Measurements from ENCODE around the gene ANKRD40CL.
A peak's percentile ranks its signal among the peaks of the same experiment; 100 is the strongest.
"Not testable (repeated sequence)": the region's sequence is repeated elsewhere in the genome, so short reads cannot be mapped to it uniquely, and the experiment has no call there.

The ANKRD40CL gene

GRCh38 chr17:50725769-50726655, 41.3 kb downstream of the ANKRD40CL start:
- DNase-seq = no peak
- in situ Hi-C loops (cut with MboI; ENCODE audit: low pct_unique_long_range_greater_than_20kb, low sequenced_read_pairs) = no loop called here

GRCh38 chr17:50724622-50725021, 42.7 kb downstream of the ANKRD40CL start:
- in situ Hi-C loops (cut with MboI; ENCODE audit: low pct_unique_long_range_greater_than_20kb, low sequenced_read_pairs); DNase-seq: not testable (repeated sequence)

- in situ Hi-C loops (cut with MboI; ENCODE audit: low pct_unique_long_range_greater_than_20kb, low sequenced_read_pairs) = no loop called here
- DNase-seq = no peak
Measured at GRCh38 chr17:50722746-50723145, 44.6 kb downstream of the ANKRD40CL start.

- DNase-seq = peak; percentile 36
- in situ Hi-C loops (cut with MboI; ENCODE audit: low pct_unique_long_range_greater_than_20kb, low sequenced_read_pairs) = no loop called here
Measured at GRCh38 chr17:50721194-50722010, 45.9 kb downstream of the ANKRD40CL start.

- in situ Hi-C loops (cut with MboI; ENCODE audit: low pct_unique_long_range_greater_than_20kb, low sequenced_read_pairs) = no loop called here
- no peak for DNase-seq
Measured at GRCh38 chr17:50719924-50720794, 47.2 kb downstream of the ANKRD40CL start.

GRCh38 chr17:50719144-50719923, 48.0 kb downstream of the ANKRD40CL start, which contains the start of gene LUC7L3:
Gene LUC7L3, plus strand, starts transcription at chr17:50719603. Its CDS starts 130 bp downstream, at chr17:50719733.
- peak; percentile 97 for DNase-seq

GRCh38 chr17:50715471-50715870, 51.8 kb downstream of the ANKRD40CL start:
- no peak for DNase-seq
- in situ Hi-C loops (cut with MboI; ENCODE audit: low pct_unique_long_range_greater_than_20kb, low sequenced_read_pairs) = no loop called here

More at GRCh38 chr17:50719144-50719923, 48.0 kb downstream of the ANKRD40CL start, which contains the start of gene LUC7L3:
- in situ Hi-C loops (cut with MboI; ENCODE audit: low pct_unique_long_range_greater_than_20kb, low sequenced_read_pairs) = no loop called here

GRCh38 chr17:50712641-50713040, 54.7 kb downstream of the ANKRD40CL start:
- in situ Hi-C loops (cut with MboI; ENCODE audit: low pct_unique_long_range_greater_than_20kb, low sequenced_read_pairs) = no loop called here

More at GRCh38 chr17:50712641-50713040, 54.7 kb downstream of the ANKRD40CL start:
- no peak for DNase-seq

Measured in KBM-7 (cell line).